ENCODE data around the gene LRIG3.

LRIG3 gene

DNA sequence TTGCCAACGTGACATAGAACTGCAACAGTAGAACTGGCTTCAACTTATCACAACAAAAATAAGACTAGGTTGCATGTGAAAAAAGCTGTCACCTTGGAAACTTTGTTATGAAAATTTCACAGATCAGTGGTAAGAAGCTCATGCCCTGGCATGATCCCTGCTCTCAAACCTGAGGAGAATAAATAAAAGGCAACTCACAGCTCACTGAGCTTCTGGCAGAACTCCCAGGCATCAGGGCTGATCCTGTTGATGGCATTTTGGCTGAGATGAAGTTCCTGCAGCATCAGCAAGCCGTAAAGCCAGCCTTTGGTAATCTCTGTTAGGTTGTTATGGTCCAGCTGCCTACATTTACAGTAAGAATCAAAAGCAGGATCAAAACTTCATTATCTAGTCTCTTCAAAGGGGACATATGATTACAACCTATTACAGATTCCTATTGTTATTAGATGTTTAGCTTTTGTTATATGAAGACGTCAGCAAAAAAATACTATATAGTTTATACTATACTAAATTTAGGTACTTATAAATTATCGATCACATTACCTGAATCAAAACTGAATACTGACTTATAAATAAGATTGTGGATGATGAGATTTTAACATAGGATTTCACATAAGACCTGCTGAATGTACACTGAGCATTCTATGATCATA is 32.0 kb downstream of the LRIG3 start:
- Histone ChIP-seq H3K36me3 (ENCODE audit: insufficient read depth, low read length) (peaks cover 43% of the 10 kb centered on the region), H3K27me3 (ENCODE audit: insufficient read depth, low read length) (no peaks in the 10 kb centered on the region), H3K4me1 (ENCODE audit: control insufficient read depth, insufficient read depth, low read length, unreplicated experiment) (no peaks in the 10 kb centered on the region), H3K27ac (ENCODE audit: low read depth, low read length) (no peak overlapping the region), H2AFZ (ENCODE audit: low read length, unreplicated experiment) (no peak overlapping the region), H3K79me2 (ENCODE audit: control insufficient read depth, insufficient read depth, low read length, unreplicated experiment) (peaks cover 8% of the 10 kb centered on the region), H3K4me3 (ENCODE audit: low read depth, low read length) (no peak overlapping the region)

DNA sequence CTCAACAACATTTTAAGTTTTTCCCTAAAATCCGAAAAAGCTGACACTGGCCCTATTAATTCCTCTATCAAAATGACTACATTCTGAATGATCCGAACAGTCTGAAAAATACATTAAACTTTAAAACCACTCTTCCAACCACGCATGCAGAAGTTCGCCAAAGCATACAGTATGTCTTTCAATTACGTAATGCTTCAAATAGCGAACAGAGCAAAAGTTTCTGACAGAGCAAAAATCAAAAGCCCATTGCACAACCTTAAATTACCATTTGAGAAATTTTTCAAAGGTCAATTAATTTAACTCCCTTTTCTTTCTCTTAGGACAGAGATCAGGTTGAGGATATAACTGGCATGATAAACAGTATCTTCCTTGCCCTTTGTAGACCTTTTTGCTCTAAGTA is 33.2 kb downstream of the LRIG3 start:
- H3K27me3 ChIP-seq (ENCODE audit: insufficient read depth, low read length): no peaks in the 10 kb centered on the region
- H3K4me1 ChIP-seq (ENCODE audit: control insufficient read depth, insufficient read depth, low read length, unreplicated experiment): no peaks in the 10 kb centered on the region
- peaks cover 3% of the 10 kb centered on the region for H3K79me2 ChIP-seq (ENCODE audit: control insufficient read depth, insufficient read depth, low read length, unreplicated experiment)
- no peak overlapping the region for H2AFZ ChIP-seq (ENCODE audit: low read length, unreplicated experiment)
- no peak overlapping the region for H3K4me3 ChIP-seq (ENCODE audit: low read depth, low read length)
- H3K36me3 ChIP-seq (ENCODE audit: insufficient read depth, low read length): peaks cover 51% of the 10 kb centered on the region
- H3K27ac ChIP-seq (ENCODE audit: low read depth, low read length): no peak overlapping the region

DNA sequence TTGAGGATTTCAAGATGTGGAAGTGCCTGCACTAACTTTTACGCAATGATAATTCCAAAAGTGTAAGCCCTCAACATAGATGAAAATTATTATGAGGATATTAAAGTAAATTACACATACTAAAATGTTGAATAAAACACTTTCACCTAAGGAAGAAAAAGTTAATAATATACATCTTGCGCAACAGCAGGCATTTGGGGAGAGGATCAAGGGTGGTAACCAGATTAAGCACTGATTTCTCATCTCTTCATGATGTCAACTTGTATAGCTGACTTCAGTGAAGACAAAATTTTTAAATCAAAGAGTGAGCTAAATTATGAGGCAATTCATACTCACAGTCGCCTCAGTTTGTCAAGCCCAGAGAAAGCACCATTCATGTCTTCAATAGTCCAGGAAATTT is 33.8 kb downstream of the LRIG3 start:
- Histone ChIP-seq H2AFZ (ENCODE audit: low read length, unreplicated experiment) (no peak overlapping the region), H3K4me1 (ENCODE audit: control insufficient read depth, insufficient read depth, low read length, unreplicated experiment) (no peaks in the 10 kb centered on the region), H3K27me3 (ENCODE audit: insufficient read depth, low read length) (no peaks in the 10 kb centered on the region), H3K27ac (ENCODE audit: low read depth, low read length) (no peak overlapping the region), H3K36me3 (ENCODE audit: insufficient read depth, low read length) (peaks cover 55% of the 10 kb centered on the region), H3K4me3 (ENCODE audit: low read depth, low read length) (no peak overlapping the region), H3K79me2 (ENCODE audit: control insufficient read depth, insufficient read depth, low read length, unreplicated experiment) (peaks cover 3% of the 10 kb centered on the region)

DNA sequence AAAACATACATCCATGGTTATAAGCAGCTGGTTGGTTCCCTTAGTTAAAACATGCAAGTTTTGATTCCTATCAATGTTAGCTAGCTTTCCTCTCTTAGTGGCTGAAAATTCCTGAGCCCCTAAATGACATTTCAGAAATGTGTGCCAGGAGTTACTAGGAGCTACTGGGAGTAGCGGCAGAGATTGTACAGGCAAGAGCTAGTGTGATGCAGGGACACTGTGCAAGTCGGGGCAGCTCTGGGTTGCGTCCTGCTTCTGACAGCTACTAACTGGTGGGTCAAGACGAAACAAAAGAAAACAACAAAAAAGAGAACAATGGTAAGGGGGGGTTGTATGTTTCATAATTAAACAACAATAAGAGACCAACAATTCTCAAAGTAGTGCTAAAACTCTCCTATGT is 35.4 kb downstream of the LRIG3 start:
- no peaks in the 10 kb centered on the region for H3K79me2 ChIP-seq (ENCODE audit: control insufficient read depth, insufficient read depth, low read length, unreplicated experiment)
- H3K36me3 ChIP-seq (ENCODE audit: insufficient read depth, low read length): peaks cover 54% of the 10 kb centered on the region
- H3K27me3 ChIP-seq (ENCODE audit: insufficient read depth, low read length): no peaks in the 10 kb centered on the region
- H3K4me3 ChIP-seq (ENCODE audit: low read depth, low read length): no peak overlapping the region
- no peak overlapping the region for H2AFZ ChIP-seq (ENCODE audit: low read length, unreplicated experiment)
- no peak overlapping the region for H3K27ac ChIP-seq (ENCODE audit: low read depth, low read length)
- H3K4me1 ChIP-seq (ENCODE audit: control insufficient read depth, insufficient read depth, low read length, unreplicated experiment): no peaks in the 10 kb centered on the region

DNA sequence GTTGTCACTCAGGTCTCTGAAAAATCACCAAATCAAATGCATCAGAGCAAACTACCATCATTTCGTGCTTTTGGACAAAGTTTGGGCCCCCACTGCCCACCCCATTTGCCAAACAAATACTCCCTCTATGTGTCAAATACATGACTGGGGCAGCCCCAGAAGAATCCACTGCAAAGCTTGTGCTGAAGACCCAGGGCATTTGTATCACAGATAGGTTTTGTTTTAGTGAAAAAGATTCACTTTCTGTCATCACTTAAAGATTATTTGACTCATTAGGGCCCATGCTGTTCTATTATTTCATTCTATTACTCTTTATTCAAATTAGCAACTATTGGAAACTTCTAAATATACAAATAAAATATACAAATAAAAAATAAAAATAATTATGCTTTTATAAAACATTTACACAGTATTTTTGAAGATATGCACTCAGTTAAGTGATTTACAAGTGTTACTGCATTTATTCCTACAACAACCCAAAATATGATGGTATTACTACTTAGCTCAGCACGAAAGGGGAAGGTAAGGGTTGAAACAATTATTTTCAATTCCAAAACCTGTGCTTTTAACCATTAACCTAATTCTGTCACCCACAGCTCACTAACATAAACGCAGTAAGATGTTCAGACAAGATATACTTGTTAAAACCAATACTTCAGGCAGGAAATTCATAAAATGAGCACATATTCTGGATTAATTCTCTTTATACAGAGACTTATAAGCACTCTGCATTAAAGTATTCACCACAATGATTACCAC is 36.5 kb downstream of the LRIG3 start:
- Histone ChIP-seq H3K36me3 (ENCODE audit: insufficient read depth, low read length) (peaks cover 51% of the 10 kb centered on the region), H3K27ac (ENCODE audit: low read depth, low read length) (no peak overlapping the region), H3K4me3 (ENCODE audit: low read depth, low read length) (no peak overlapping the region), H3K27me3 (ENCODE audit: insufficient read depth, low read length) (no peaks in the 10 kb centered on the region), H3K79me2 (ENCODE audit: control insufficient read depth, insufficient read depth, low read length, unreplicated experiment) (no peaks in the 10 kb centered on the region), H2AFZ (ENCODE audit: low read length, unreplicated experiment) (no peak overlapping the region), H3K4me1 (ENCODE audit: control insufficient read depth, insufficient read depth, low read length, unreplicated experiment) (no peaks in the 10 kb centered on the region)

DNA sequence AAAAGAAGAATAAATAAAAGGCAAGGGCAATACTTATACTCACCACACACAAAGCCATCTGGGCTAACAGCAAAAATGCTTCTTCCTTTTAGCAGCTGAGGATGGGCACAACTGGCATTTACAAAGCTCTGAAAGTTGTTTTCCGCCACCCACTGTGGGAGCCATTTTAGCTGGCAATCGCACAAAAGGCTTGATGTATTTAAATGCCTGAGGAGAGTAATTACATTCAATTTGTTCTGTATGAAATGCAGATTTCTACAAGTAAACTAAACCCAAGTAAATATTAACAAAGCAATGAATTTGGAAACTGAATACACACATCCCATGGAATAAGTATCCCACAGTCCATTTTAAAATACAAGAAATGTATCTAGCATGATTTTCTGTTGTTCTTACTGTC is 37.5 kb downstream of the LRIG3 start:
- Histone ChIP-seq H3K36me3 (ENCODE audit: insufficient read depth, low read length) (peaks cover 58% of the 10 kb centered on the region), H3K27me3 (ENCODE audit: insufficient read depth, low read length) (no peaks in the 10 kb centered on the region), H2AFZ (ENCODE audit: low read length, unreplicated experiment) (no peak overlapping the region), H3K4me3 (ENCODE audit: low read depth, low read length) (no peak overlapping the region), H3K79me2 (ENCODE audit: control insufficient read depth, insufficient read depth, low read length, unreplicated experiment) (no peaks in the 10 kb centered on the region), H3K27ac (ENCODE audit: low read depth, low read length) (no peak overlapping the region), H3K4me1 (ENCODE audit: control insufficient read depth, insufficient read depth, low read length, unreplicated experiment) (no peaks in the 10 kb centered on the region)

DNA sequence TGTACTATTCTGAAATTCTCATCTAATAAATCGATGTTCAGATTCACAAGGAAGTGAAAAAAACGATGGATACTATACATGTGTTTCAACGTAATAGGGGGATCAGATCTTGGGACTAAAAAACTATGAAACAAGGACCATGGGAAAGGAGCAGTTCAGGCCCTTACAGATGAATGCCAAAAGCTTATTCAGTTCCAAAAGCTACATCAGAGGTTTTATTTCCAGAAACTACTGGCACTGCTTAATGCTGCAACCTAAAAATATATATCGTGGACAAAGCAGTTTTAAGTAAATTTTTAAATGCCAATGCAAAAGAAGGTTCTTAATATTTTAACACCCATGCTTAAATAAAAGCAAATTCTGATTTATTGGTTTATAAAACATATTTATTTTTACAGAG is 38.5 kb downstream of the LRIG3 start:
- Histone ChIP-seq H3K27ac (ENCODE audit: low read depth, low read length) (no peak overlapping the region), H2AFZ (ENCODE audit: low read length, unreplicated experiment) (no peak overlapping the region), H3K79me2 (ENCODE audit: control insufficient read depth, insufficient read depth, low read length, unreplicated experiment) (no peaks in the 10 kb centered on the region), H3K27me3 (ENCODE audit: insufficient read depth, low read length) (no peaks in the 10 kb centered on the region), H3K4me1 (ENCODE audit: control insufficient read depth, insufficient read depth, low read length, unreplicated experiment) (no peaks in the 10 kb centered on the region), H3K36me3 (ENCODE audit: insufficient read depth, low read length) (peaks cover 57% of the 10 kb centered on the region), H3K4me3 (ENCODE audit: low read depth, low read length) (no peak overlapping the region)

DNA sequence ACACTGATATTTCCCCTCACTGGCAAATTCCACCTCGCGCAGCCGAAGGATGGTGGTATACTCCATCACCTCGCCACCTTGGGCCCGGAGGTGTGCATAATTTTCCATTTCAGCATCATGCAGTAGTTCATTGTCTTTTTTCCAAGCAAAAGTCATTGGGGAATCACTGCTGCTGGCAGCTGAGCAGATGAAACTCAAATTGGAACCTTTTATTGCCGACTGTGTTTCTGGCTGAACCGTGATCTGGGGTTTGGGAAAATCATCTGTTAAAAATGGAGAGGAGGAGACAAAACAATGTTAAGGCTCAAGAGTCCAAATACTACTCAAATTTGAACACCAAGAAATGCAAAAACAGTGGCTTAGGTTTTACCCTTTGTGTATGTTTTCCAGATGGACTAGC is 39.7 kb downstream of the LRIG3 start:
- H3K27me3 ChIP-seq (ENCODE audit: insufficient read depth, low read length): no peaks in the 10 kb centered on the region
- H3K4me3 ChIP-seq (ENCODE audit: low read depth, low read length): no peak overlapping the region
- H3K79me2 ChIP-seq (ENCODE audit: control insufficient read depth, insufficient read depth, low read length, unreplicated experiment): no peaks in the 10 kb centered on the region
- no peak overlapping the region for H2AFZ ChIP-seq (ENCODE audit: low read length, unreplicated experiment)
- H3K4me1 ChIP-seq (ENCODE audit: control insufficient read depth, insufficient read depth, low read length, unreplicated experiment): no peaks in the 10 kb centered on the region
- no peak overlapping the region for H3K27ac ChIP-seq (ENCODE audit: low read depth, low read length)
- peaks cover 54% of the 10 kb centered on the region for H3K36me3 ChIP-seq (ENCODE audit: insufficient read depth, low read length)

DNA sequence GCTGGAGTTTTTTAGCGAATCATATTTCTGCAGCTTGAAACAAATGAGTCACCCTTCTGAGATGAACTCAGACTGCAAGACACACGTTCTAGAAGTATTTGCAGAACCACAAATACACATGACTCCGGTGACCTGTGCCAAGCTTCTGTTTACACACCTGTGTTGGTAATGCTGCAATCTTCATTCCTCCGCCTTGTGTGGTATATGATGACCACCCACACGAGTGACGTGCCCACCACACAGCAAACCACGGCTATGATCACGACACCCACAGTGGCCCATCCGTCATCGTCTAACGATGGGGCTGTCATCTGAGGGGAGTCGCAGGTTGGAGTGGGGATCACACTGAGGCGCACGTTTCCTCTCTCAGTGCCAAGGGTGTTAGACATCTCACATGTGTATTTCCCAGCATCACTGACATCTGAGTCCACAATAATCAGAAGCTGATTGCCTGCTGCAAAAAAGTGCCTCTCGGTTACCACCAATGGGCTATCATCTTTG is 43.0 kb downstream of the LRIG3 start:
- Histone ChIP-seq H3K79me2 (ENCODE audit: control insufficient read depth, insufficient read depth, low read length, unreplicated experiment) (no peaks in the 10 kb centered on the region), H3K27ac (ENCODE audit: low read depth, low read length) (no peak overlapping the region), H3K36me3 (ENCODE audit: insufficient read depth, low read length) (peaks cover 68% of the 10 kb centered on the region), H3K4me1 (ENCODE audit: control insufficient read depth, insufficient read depth, low read length, unreplicated experiment) (no peaks in the 10 kb centered on the region), H3K27me3 (ENCODE audit: insufficient read depth, low read length) (no peaks in the 10 kb centered on the region), H2AFZ (ENCODE audit: low read length, unreplicated experiment) (no peak overlapping the region), H3K4me3 (ENCODE audit: low read depth, low read length) (no peak overlapping the region)

DNA sequence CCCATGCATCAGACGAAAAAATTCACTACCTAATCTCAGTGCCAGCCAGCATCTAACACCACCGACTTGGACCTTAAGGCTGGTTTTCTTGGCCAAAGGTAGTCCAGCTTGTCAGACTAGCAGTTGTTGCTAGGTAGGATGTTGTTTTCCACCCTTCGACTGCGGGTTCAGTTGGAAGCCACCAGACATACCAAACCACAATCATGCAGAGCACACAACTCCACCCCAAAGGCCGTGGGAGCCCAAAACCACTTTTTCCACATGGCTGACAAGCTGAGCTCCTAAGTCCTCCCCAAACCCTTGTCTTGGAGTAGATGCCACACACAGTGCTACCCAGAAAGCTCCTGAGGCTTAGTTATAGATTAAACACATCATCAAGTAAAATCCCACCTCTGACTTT is 46.8 kb downstream of the LRIG3 start:
- H3K4me1 ChIP-seq (ENCODE audit: control insufficient read depth, insufficient read depth, low read length, unreplicated experiment): no peaks in the 10 kb centered on the region
- H3K36me3 ChIP-seq (ENCODE audit: insufficient read depth, low read length): peaks cover 60% of the 10 kb centered on the region
- no peak overlapping the region for H3K27ac ChIP-seq (ENCODE audit: low read depth, low read length)
- H3K79me2 ChIP-seq (ENCODE audit: control insufficient read depth, insufficient read depth, low read length, unreplicated experiment): no peaks in the 10 kb centered on the region
- no peaks in the 10 kb centered on the region for H3K27me3 ChIP-seq (ENCODE audit: insufficient read depth, low read length)
- H2AFZ ChIP-seq (ENCODE audit: low read length, unreplicated experiment): no peak overlapping the region
- no peak overlapping the region for H3K4me3 ChIP-seq (ENCODE audit: low read depth, low read length)

DNA sequence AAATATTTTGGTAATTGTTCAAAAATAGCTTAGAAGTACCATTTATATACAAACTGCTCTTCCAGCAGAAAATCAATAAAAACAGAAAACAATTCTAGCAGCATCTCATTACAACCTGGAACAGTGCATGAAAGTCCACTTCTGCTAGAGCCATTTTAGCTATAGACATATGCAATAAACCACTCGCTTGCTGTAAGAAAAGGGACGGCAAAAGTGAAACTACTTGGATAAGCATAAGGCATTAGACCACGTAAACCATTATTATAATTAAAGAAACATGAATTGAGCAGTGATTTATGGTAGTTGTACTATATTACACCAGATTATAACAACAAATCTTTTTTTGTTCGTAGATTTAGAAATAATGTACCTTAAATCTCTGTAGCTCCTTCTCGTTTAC is 48.7 kb downstream of the LRIG3 start:
- H3K4me3 ChIP-seq (ENCODE audit: low read depth, low read length): peak overlapping the region; percentile 63

More for the DNA sequence above, 48.7 kb downstream of the LRIG3 start:
- no peak overlapping the region for H2AFZ ChIP-seq (ENCODE audit: low read length, unreplicated experiment)
- no peaks in the 10 kb centered on the region for H3K4me1 ChIP-seq (ENCODE audit: control insufficient read depth, insufficient read depth, low read length, unreplicated experiment)
- H3K79me2 ChIP-seq (ENCODE audit: control insufficient read depth, insufficient read depth, low read length, unreplicated experiment): no peaks in the 10 kb centered on the region
- H3K27ac ChIP-seq (ENCODE audit: low read depth, low read length): no peak overlapping the region
- no peaks in the 10 kb centered on the region for H3K27me3 ChIP-seq (ENCODE audit: insufficient read depth, low read length)
- H3K36me3 ChIP-seq (ENCODE audit: insufficient read depth, low read length): peaks cover 43% of the 10 kb centered on the region
